Astrocyte of the spinal cord (primary cell): Measurements from ENCODE around the gene KANSL1.
"Not testable (repeated sequence)": the region's sequence is repeated elsewhere in the genome, so short reads cannot be mapped to it uniquely, and the experiment has no call there.

Experiments
- DNase-seq: peaks from one replicate; pipeline ENCODE4 v3.0.0; 2011; ENCODE audit warnings: low read depth, low spot score
- H3K4me3 ChIP-seq: 2 replicates; pipeline ENCODE4 v1.5.1; 2011; ENCODE audit warnings: low read depth, mild to moderate bottlenecking, low read length, moderate library complexity
- CTCF ChIP-seq: IDR thresholded peaks from 2 replicates; pipeline ENCODE4 v1.5.1; 2012; ENCODE audit warnings: low read depth, mild to moderate bottlenecking, low read length, inconsistent platforms
- in situ Hi-C: cut with HindIII; loops from 2 replicates; pipeline ENCODE4 v1.10.0; 2017; ENCODE audit warnings: low sequenced_read_pairs

The KANSL1 gene

GRCh38 chr17:46118964-46119363, 74.3 kb downstream of the KANSL1 start:
- in situ Hi-C loops: no loop called here
- TF ChIP-seq CTCF: no peak
- H3K4me3 ChIP-seq: no peak overlapping the region

GRCh38 chr17:46117850-46118696, 75.2 kb downstream of the KANSL1 start:
- no peak for TF ChIP-seq CTCF

More at GRCh38 chr17:46118964-46119363, 74.3 kb downstream of the KANSL1 start:
- no peak for DNase-seq

GRCh38 chr17:46117117-46117516, 76.1 kb downstream of the KANSL1 start:
- H3K4me3 ChIP-seq: no peak overlapping the region
- no peak for DNase-seq
- in situ Hi-C loops: no loop called here
- TF ChIP-seq CTCF: no peak

More at GRCh38 chr17:46117850-46118696, 75.2 kb downstream of the KANSL1 start:
- H3K4me3 ChIP-seq: no peak overlapping the region
- no peak for DNase-seq
- in situ Hi-C loops: no loop called here

GRCh38 chr17:46115699-46116098, 77.5 kb downstream of the KANSL1 start:
- DNase-seq: no peak
- no peak overlapping the region for H3K4me3 ChIP-seq
- in situ Hi-C loops: no loop called here
- TF ChIP-seq CTCF: no peak

- H3K4me3 ChIP-seq, DNase-seq, in situ Hi-C loops: not testable (repeated sequence)
These were observed 82.0 kb downstream of the KANSL1 start for GRCh38 chr17:46111236-46111635.

- TF ChIP-seq CTCF: no peak
- no peak overlapping the region for H3K4me3 ChIP-seq
- no peak for DNase-seq
- in situ Hi-C loops: no loop called here
These were observed 83.0 kb downstream of the KANSL1 start for GRCh38 chr17:46110219-46110618.

GRCh38 chr17:46109603-46110189, 83.5 kb downstream of the KANSL1 start:
- TF ChIP-seq CTCF: no peak
- in situ Hi-C loops: no loop called here
- no peak overlapping the region for H3K4me3 ChIP-seq
- no peak for DNase-seq
